SU-DHL-6 (cell line): ENCODE results near the gene ATRX.
"Not testable (repeated sequence)": the region's sequence is repeated elsewhere in the genome, so short reads cannot be mapped to it uniquely, and the experiment has no call there.

Experiments
- H2AFZ ChIP-seq: fragments of 200-600 bp; sonication (generic); 2 replicates; pipeline ENCODE4 v1.6.1; 2014; ENCODE audit warnings: low read depth, mild to moderate bottlenecking, moderate library complexity, mixed read lengths, antibody characterized with exemption, low read length; ENCODE audit not compliant: severe bottlenecking
- H3F3A ChIP-seq: fragments of 200-600 bp; shearing (Covaris generic); 2 replicates; pipeline ENCODE4 v1.6.0; 2016; ENCODE audit warnings: antibody characterized with exemption, mild to moderate bottlenecking; ENCODE audit not compliant: insufficient read depth
- H3K27ac ChIP-seq: fragments of 200-600 bp; sonication (generic); 2 replicates; pipeline ENCODE4 v1.5.1; 2016; ENCODE audit warnings: low read depth, mild to moderate bottlenecking, low read length, moderate library complexity, mixed read lengths
- H3K27me3 ChIP-seq: fragments of 200-600 bp; sonication (generic), shearing (Covaris generic); 2 replicates; pipeline ENCODE4 v1.6.0; 2014; ENCODE audit warnings: mild to moderate bottlenecking, low read length
- H3K36me3 ChIP-seq: fragments of 200-600 bp; sonication (generic); 2 replicates; pipeline ENCODE4 v1.6.1; 2014; ENCODE audit warnings: mild to moderate bottlenecking, low read length, mixed read lengths
- H3K4me2 ChIP-seq: fragments of 300-600, 200-600 bp; shearing (Covaris generic), sonication (generic); 2 replicates; pipeline ENCODE4 v1.6.0; 2014; ENCODE audit warnings: low read length, low read depth, mild to moderate bottlenecking; ENCODE audit not compliant: poor library complexity, severe bottlenecking
- H3K4me3 ChIP-seq: fragments of 200-600 bp; sonication (generic); 2 replicates; pipeline ENCODE4 v1.5.1; 2014; ENCODE audit warnings: antibody characterized with exemption, low read length, mild to moderate bottlenecking, mixed read lengths; ENCODE audit not compliant: insufficient read depth, poor library complexity, severe bottlenecking
- H3K79me2 ChIP-seq: fragments of 200-600 bp; sonication (generic); 2 replicates; pipeline ENCODE4 v1.6.1; 2014; ENCODE audit warnings: mild to moderate bottlenecking, low read length, moderate library complexity; ENCODE audit not compliant: insufficient read depth
- H3K9ac ChIP-seq: fragments of 200-600 bp; sonication (generic); 2 replicates; pipeline ENCODE4 v1.7.0; 2014; ENCODE audit warnings: mild to moderate bottlenecking, low read length
- H3K9me2 ChIP-seq: fragments of 200-600 bp; sonication (generic); replicated peaks from 2 replicates; pipeline ENCODE4 v1.6.1; 2014; ENCODE audit warnings: low read length; ENCODE audit not compliant: insufficient read depth
- H3K9me3 ChIP-seq: fragments of 200-600 bp; sonication (generic); 2 replicates; pipeline ENCODE4 v1.6.1; 2014; ENCODE audit warnings: low read length, mixed read lengths; ENCODE audit not compliant: insufficient read depth
- H4K20me1 ChIP-seq: fragments of 200-600 bp; sonication (generic); 2 replicates; pipeline ENCODE4 v1.6.1; 2014; ENCODE audit warnings: low read depth, mild to moderate bottlenecking, antibody characterized with exemption, low read length, moderate library complexity, mixed read lengths
- CTCF ChIP-seq: fragments of 200-600 bp; sonication (generic); IDR thresholded peaks from one replicate; pipeline ENCODE4 v1.5.1; 2017; ENCODE audit warnings: antibody characterized with exemption, mild to moderate bottlenecking, low read length, moderate library complexity; ENCODE audit not compliant: insufficient read depth, poor library complexity, severe bottlenecking
- EZH2phosphoT487 ChIP-seq: fragments of 200-600 bp; sonication (generic), shearing (Covaris generic); conservative IDR thresholded peaks from 2 replicates; pipeline ENCODE4 v1.6.1; 2018; ENCODE audit warnings: mild to moderate bottlenecking, antibody characterized with exemption, low read length, moderate library complexity, mixed read lengths

The ATRX gene

GRCh38 chrX:77502951-77503525 is 283.0 kb downstream of the ATRX start:
- H4K20me1 ChIP-seq, result no peaks in the 10 kb centered on the region
- no peaks in the 10 kb centered on the region for H3F3A ChIP-seq
- no peaks in the 10 kb centered on the region; the same call in 1 of the 2 replicates for H3K36me3 ChIP-seq
- no peaks in the 10 kb centered on the region for H3K9me2 ChIP-seq
- no peaks in the 10 kb centered on the region for H3K79me2 ChIP-seq
- H3K9ac ChIP-seq, result no peak overlapping the region
- TF ChIP-seq CTCF (no peak), EZH2phosphoT487 (no peak)
- no peak overlapping the region for H2AFZ ChIP-seq
- no peaks in the 10 kb centered on the region for H3K9me3 ChIP-seq
- H3K4me2 ChIP-seq, result no peak overlapping the region
- no peak overlapping the region for H3K27ac ChIP-seq
- no peak overlapping the region for H3K4me3 ChIP-seq
- H3K27me3 ChIP-seq, result no peaks in the 10 kb centered on the region

GRCh38 chrX:77500164-77500563 is 285.9 kb downstream of the ATRX start:
- H3K27ac ChIP-seq, H3K36me3 ChIP-seq, H3K9me2 ChIP-seq, H3K4me3 ChIP-seq, H2AFZ ChIP-seq, H3F3A ChIP-seq, H4K20me1 ChIP-seq, H3K4me2 ChIP-seq, H3K79me2 ChIP-seq, H3K9me3 ChIP-seq, H3K9ac ChIP-seq, H3K27me3 ChIP-seq: not testable (repeated sequence)

- Histone ChIP-seq H3K27ac (no peak overlapping the region), H2AFZ (no peak overlapping the region)
Measured at GRCh38 chrX:77493677-77494553, 292.1 kb downstream of the ATRX start.

More at GRCh38 chrX:77493677-77494553, 292.1 kb downstream of the ATRX start:
- H3K27me3 ChIP-seq, result no peaks in the 10 kb centered on the region
- H3K4me3 ChIP-seq, result no peak overlapping the region
- H3K9ac ChIP-seq, result no peak overlapping the region
- no peaks in the 10 kb centered on the region for H3K9me3 ChIP-seq
- H3K4me2 ChIP-seq, result no peak overlapping the region
- no peaks in the 10 kb centered on the region for H3K79me2 ChIP-seq
- no peaks in the 10 kb centered on the region for H3F3A ChIP-seq
- H4K20me1 ChIP-seq, result no peaks in the 10 kb centered on the region
- H3K36me3 ChIP-seq, result no peaks in the 10 kb centered on the region
- no peaks in the 10 kb centered on the region for H3K9me2 ChIP-seq
- TF ChIP-seq EZH2phosphoT487 (no peak), CTCF (no peak)
